Measurements from ENCODE around the gene ITGA2B.
"Not testable (repeated sequence)": the region's sequence is repeated elsewhere in the genome, so short reads cannot be mapped to it uniquely, and the experiment has no call there.

The ITGA2B gene

DNA sequence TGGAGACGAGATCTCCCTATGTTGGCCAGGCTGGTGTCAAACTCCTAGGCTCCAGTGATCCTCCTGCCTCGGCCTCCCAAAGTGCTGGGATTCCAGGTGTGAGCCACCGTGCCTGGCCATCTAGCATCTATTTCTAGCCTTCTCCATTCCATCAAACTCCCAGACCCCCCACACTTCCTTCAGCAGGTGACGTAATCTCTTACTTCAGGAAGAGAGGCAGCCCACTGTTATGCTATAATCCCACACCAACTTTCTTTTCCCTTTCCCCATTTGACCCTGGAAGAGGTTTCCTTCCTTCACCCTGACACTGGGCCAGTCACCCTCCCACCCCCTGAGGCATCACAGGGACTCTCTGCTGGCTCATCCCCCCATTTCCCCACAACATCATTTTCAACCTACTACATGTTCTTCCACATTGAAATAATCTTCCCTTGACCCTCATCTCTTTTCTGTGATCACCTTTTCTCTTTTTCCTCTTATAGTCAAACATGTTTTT lies 7.6 kb downstream of the ITGA2B start:
- H3K27me3 ChIP-seq (ENCODE audit: control insufficient read depth in 1 of 2, insufficient read depth in 2 of 2, low read length in 2 of 2): peaks cover 3 to 6% of the 10 kb centered on the region in 2 donors

DNA sequence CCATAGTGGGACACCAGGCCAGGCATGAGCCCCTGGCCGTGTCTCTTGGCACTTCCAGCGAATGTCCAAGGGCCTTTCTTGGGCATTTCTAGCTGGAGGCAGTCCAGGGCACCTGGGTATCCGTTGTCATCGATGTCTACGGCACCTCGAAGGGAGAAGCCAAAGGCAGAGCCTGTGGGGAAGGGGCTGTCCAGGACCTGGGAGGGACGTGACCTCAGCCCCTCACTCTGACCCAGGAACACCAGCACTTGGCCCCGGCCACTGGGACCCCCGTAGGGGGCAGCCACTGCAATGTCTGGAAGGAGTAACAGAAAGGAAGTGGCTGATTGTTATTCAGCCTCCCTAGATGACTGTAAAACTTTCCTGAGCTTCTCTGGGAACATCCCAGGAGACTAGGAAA lies 8.7 kb downstream of the ITGA2B start:
- no peaks in the 10 kb centered on the region for H3K36me3 ChIP-seq (ENCODE audit: control insufficient read depth in 2 of 2, insufficient read depth in 2 of 2, low read length in 2 of 2)
- H3K4me1 ChIP-seq (ENCODE audit: control insufficient read depth, insufficient read depth, low read length): peaks cover 19% of the 10 kb centered on the region
- H3K4me3 ChIP-seq (ENCODE audit: low read length in 2 of 2): no peak overlapping the region
- peaks cover 3 to 5% of the 10 kb centered on the region in 2 donors for H3K27me3 ChIP-seq (ENCODE audit: control insufficient read depth in 1 of 2, insufficient read depth in 2 of 2, low read length in 2 of 2)
- H3K27ac ChIP-seq (ENCODE audit: low read length): no peak overlapping the region
- no peak overlapping the region for H3K9ac ChIP-seq (ENCODE audit: low read length in 2 of 2)
- H3K9me3 ChIP-seq (ENCODE audit: control insufficient read depth in 2 of 2, low read length in 2 of 2): no peaks in the 10 kb centered on the region

More for the DNA sequence above, 7.6 kb downstream of the ITGA2B start:
- Histone ChIP-seq H3K4me3 (ENCODE audit: low read length in 2 of 2) (no peak overlapping the region), H3K27ac (ENCODE audit: low read length) (no peak overlapping the region), H3K9ac (ENCODE audit: low read length in 2 of 2) (no peak overlapping the region), H3K9me3 (ENCODE audit: control insufficient read depth in 2 of 2, low read length in 2 of 2) (no peaks in the 10 kb centered on the region), H3K36me3 (ENCODE audit: control insufficient read depth in 2 of 2, insufficient read depth in 2 of 2, low read length in 2 of 2) (no peaks in the 10 kb centered on the region), H3K4me1 (ENCODE audit: control insufficient read depth, insufficient read depth, low read length) (peaks cover 16% of the 10 kb centered on the region)

DNA sequence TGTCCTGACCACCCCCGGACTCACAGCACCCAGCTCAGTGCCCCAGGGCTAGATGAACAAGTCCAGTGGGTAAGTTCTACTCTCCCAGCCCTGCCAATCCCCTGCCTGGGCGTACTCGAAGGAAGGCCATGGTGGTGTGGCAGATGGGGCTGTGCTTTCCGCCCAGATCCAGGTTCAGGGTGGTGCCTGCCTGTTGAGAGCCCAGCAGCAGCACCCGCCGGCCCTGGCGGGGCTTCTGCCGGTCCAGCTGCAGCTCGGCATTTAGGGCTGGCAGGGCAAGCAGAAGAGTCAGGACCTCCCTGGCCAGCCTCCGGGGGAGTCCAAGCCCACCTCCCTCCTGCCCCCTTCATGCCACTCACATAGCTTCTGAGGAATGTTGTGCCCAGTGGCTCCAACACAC lies 9.6 kb downstream of the ITGA2B start:
- Histone ChIP-seq H3K27ac (ENCODE audit: low read length) (no peak overlapping the region), H3K9me3 (ENCODE audit: control insufficient read depth in 2 of 2, low read length in 2 of 2) (no peaks in the 10 kb centered on the region), H3K9ac (ENCODE audit: low read length in 2 of 2) (no peak overlapping the region), H3K4me3 (ENCODE audit: low read length in 2 of 2) (no peak overlapping the region), H3K36me3 (ENCODE audit: control insufficient read depth in 2 of 2, insufficient read depth in 2 of 2, low read length in 2 of 2) (no peaks in the 10 kb centered on the region), H3K4me1 (ENCODE audit: control insufficient read depth, insufficient read depth, low read length) (peaks cover 17% of the 10 kb centered on the region), H3K27me3 (ENCODE audit: control insufficient read depth in 1 of 2, insufficient read depth in 2 of 2, low read length in 2 of 2) (peaks cover 3% of the 10 kb centered on the region in 2 donors)

DNA sequence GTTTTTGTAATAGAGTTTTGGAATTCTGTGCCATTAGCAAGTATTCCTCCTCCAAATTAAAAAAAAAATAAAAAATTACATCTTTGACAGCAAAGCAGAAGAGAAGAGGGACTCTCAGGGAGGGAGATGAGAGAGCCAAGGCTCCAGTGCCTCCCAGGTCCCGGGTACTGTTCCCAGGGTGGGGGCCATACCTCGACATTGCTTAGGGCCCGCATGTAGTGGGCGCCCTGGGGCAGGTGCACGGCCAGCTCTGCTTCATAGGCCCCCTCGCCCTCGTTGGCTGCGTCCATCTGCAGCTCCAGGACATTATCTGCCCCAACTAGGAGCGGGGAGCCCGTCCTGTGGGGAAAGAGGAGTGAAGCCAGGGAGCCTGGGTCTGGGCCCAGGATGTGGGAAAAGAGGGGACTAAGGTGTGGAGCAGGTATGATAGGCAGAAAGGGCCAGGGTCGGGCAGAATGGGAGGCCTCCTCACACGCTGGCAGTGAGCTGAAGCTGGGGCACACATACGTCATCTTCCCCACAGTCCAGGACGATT lies 11.2 kb downstream of the ITGA2B start:
- Histone ChIP-seq H3K27me3 (ENCODE audit: control insufficient read depth in 1 of 2, insufficient read depth in 2 of 2, low read length in 2 of 2) (peaks cover 0 to 3% of the 10 kb centered on the region in 2 donors), H3K4me1 (ENCODE audit: control insufficient read depth, insufficient read depth, low read length) (peaks cover 13% of the 10 kb centered on the region)

DNA sequence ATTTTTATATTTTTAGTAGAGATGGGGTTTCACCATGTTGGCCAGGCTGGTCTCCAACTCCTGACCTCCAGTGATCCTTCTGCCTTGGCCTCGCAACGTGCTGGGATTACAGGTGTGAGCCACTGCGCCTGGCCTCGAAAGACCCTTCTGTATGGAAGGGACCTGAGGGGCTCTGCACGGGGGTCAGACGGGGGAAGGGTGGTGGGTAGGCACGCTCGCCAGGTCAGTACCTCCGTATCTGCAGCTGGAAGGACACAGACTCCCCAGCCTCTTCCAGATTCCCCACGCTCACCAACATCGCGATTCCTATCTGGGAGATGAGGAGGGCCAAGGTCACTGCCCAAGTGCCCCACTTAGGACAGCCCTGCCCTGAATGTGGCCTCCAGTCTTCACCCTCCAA lies 12.7 kb downstream of the ITGA2B start:
- Histone ChIP-seq H3K4me3 (ENCODE audit: low read length in 2 of 2) (no peak overlapping the region), H3K4me1 (ENCODE audit: control insufficient read depth, insufficient read depth, low read length) (peaks cover 13% of the 10 kb centered on the region), H3K36me3 (ENCODE audit: control insufficient read depth in 2 of 2, insufficient read depth in 2 of 2, low read length in 2 of 2) (no peaks in the 10 kb centered on the region)

More for the DNA sequence above, 11.2 kb downstream of the ITGA2B start:
- Histone ChIP-seq H3K27ac (ENCODE audit: low read length) (no peak overlapping the region), H3K9me3 (ENCODE audit: control insufficient read depth in 2 of 2, low read length in 2 of 2) (no peaks in the 10 kb centered on the region), H3K36me3 (ENCODE audit: control insufficient read depth in 2 of 2, insufficient read depth in 2 of 2, low read length in 2 of 2) (no peaks in the 10 kb centered on the region), H3K9ac (ENCODE audit: low read length in 2 of 2) (no peak overlapping the region), H3K4me3 (ENCODE audit: low read length in 2 of 2) (no peak overlapping the region)

DNA sequence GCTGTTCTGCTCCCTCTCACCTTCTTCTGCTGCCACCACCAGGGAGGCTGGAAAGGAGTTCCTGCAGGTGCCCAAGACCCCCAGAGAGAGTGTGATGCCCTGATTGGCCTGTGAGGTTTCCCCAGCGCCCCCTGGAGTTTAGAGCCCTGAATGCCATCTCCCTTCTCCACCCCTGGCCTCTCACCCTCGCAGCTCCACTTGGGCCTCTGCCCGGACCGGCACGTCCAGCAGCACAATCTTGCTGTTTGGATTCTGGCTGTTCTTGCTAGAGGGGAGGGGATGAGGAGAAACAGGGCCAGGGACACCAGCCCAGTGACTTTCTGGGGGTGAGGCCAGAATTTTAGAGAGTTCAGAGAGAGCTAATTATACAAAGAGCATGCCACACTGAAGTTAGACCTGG lies 13.3 kb downstream of the ITGA2B start:
- H3K4me1 ChIP-seq (ENCODE audit: control insufficient read depth, insufficient read depth, low read length): peaks cover 13% of the 10 kb centered on the region
- no peaks in the 10 kb centered on the region for H3K36me3 ChIP-seq (ENCODE audit: control insufficient read depth in 2 of 2, insufficient read depth in 2 of 2, low read length in 2 of 2)
- H3K4me3 ChIP-seq (ENCODE audit: low read length in 2 of 2): no peak overlapping the region
- peaks cover 0 to 3% of the 10 kb centered on the region in 2 donors for H3K27me3 ChIP-seq (ENCODE audit: control insufficient read depth in 1 of 2, insufficient read depth in 2 of 2, low read length in 2 of 2)
- no peaks in the 10 kb centered on the region for H3K9me3 ChIP-seq (ENCODE audit: control insufficient read depth in 2 of 2, low read length in 2 of 2)
- no peak overlapping the region for H3K27ac ChIP-seq (ENCODE audit: low read length)
- H3K9ac ChIP-seq (ENCODE audit: low read length in 2 of 2): no peak overlapping the region

More for the DNA sequence above, 12.7 kb downstream of the ITGA2B start:
- Histone ChIP-seq H3K27ac (ENCODE audit: low read length) (no peak overlapping the region), H3K9ac (ENCODE audit: low read length in 2 of 2) (no peak overlapping the region), H3K27me3 (ENCODE audit: control insufficient read depth in 1 of 2, insufficient read depth in 2 of 2, low read length in 2 of 2) (peaks cover 0 to 3% of the 10 kb centered on the region in 2 donors), H3K9me3 (ENCODE audit: control insufficient read depth in 2 of 2, low read length in 2 of 2) (no peaks in the 10 kb centered on the region)

DNA sequence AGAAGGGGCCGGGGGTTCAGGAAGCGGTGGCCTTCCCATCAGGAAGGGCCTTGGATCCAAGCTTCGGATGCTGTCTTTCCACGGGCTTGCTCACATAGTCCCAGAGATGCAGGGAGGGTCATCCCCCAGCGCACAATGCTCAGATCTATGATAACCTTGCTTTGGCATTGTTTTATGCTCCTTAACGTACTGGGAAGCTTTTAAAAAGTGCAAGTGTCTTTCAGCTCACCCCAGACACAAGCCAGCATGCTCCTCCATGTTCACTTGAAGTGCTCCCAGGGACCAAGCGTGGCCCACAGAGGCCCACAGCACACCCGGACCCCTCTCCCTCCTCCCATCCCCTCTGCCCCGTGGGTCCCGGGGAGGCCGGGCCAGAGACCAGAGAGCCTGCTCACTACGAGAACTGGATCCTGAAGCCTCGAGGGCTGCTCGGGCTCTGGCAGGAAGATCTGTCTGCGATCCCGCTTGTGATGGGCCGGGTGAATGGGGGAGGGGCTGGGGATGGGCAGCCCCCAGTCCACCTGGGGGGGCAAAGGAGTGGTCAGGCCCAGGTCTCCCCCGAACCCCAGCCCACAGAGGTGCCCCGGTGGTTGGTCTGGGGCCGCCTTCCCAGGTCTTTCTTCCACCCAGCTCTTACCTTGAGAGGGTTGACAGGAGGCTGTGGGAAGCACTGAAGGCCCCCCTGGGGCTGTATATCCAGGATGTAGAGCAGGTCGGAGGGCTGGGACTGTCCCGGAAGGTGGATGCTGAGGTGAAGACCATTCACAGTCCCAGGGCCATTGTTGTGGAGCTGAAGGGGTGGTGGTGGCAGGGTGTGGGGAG lies 14.0 kb downstream of the ITGA2B start:
- no peak overlapping the region for H3K27ac ChIP-seq (ENCODE audit: low read length)
- no peak overlapping the region for H3K9ac ChIP-seq (ENCODE audit: low read length in 2 of 2)
- no peak overlapping the region for H3K4me3 ChIP-seq (ENCODE audit: low read length in 2 of 2)
- no peaks in the 10 kb centered on the region for H3K9me3 ChIP-seq (ENCODE audit: control insufficient read depth in 2 of 2, low read length in 2 of 2)
- H3K27me3 ChIP-seq (ENCODE audit: control insufficient read depth in 1 of 2, insufficient read depth in 2 of 2, low read length in 2 of 2): peaks cover 0 to 3% of the 10 kb centered on the region in 2 donors
- peaks cover 13% of the 10 kb centered on the region for H3K4me1 ChIP-seq (ENCODE audit: control insufficient read depth, insufficient read depth, low read length)
- H3K36me3 ChIP-seq (ENCODE audit: control insufficient read depth in 2 of 2, insufficient read depth in 2 of 2, low read length in 2 of 2): no peaks in the 10 kb centered on the region

DNA sequence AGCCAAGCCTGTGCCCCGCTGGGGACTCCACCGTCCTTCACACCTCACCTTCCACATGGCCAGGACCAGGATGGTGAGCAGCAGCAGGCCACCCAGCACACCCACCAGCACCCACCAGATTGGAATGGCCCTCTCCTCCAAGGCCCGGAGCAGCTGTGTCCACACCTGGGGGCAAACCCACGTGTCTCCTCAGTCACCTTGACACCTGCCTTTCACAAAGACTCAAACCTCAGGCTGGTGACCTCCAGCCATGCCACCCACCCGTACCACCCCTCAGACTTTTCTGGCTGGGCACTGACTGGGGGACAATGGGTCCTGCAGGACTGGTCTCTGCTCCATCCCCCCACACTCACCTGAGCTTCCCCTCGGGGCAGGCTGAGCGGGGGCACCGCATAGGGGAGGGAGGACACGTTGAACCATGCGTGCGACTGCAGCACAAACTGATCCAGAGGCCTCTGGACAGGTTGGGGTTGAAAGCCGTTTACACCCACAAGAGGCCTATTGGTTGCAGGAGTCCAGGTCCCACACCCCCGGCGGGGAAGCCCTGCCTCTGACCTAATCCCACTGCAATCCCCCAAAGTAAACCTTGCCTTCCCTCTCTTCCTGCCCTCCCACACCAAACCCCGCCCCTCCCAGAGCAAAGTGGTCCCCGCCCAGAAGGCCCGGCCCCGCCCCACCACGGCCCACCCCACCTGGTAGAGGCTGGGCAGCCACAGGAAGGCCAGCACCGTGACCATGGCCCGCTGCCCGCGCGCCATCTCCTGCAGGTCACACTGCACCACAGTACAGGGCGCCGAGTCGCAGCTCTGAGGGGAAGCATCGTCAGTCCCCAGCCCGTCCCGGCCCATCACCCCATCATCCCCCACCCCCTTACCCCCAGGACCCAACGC lies 14.9 kb downstream of the ITGA2B start:
- Histone ChIP-seq H3K9me3 (ENCODE audit: control insufficient read depth in 2 of 2, low read length in 2 of 2) (no peaks in the 10 kb centered on the region), H3K27ac (ENCODE audit: low read length) (no peak overlapping the region), H3K4me1 (ENCODE audit: control insufficient read depth, insufficient read depth, low read length) (peaks cover 13% of the 10 kb centered on the region), H3K9ac (ENCODE audit: low read length in 2 of 2) (no peak overlapping the region), H3K4me3 (ENCODE audit: low read length in 2 of 2) (no peak overlapping the region), H3K36me3 (ENCODE audit: control insufficient read depth in 2 of 2, insufficient read depth in 2 of 2, low read length in 2 of 2) (no peaks in the 10 kb centered on the region), H3K27me3 (ENCODE audit: control insufficient read depth in 1 of 2, insufficient read depth in 2 of 2, low read length in 2 of 2) (peaks cover 0 to 3% of the 10 kb centered on the region in 2 donors)

DNA sequence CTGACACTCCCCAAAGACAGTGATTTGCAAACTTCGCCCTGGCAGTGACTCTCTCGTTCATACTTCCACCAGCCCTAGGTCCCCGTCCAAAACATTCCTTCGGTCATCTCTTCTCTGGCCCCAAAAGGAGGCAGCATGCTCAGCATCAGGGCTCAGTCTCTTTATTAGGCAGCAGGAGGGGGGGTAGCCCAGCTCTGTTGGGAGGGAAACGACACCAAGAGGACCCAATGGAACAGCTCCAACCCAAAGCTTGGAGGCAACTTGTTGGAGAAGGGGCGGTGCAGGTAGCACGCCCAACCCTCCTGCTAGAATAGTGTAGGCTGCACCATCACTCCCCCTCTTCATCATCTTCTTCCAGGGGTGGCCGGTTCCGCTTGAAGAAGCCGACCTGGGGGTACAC lies 17.4 kb downstream of the ITGA2B start:
- Histone ChIP-seq H3K4me3 (ENCODE audit: low read length in 2 of 2) (no peak overlapping the region), H3K4me1 (ENCODE audit: control insufficient read depth, insufficient read depth, low read length) (peaks cover 13% of the 10 kb centered on the region), H3K36me3 (ENCODE audit: control insufficient read depth in 2 of 2, insufficient read depth in 2 of 2, low read length in 2 of 2) (no peaks in the 10 kb centered on the region), H3K9ac (ENCODE audit: low read length in 2 of 2) (no peak overlapping the region), H3K9me3 (ENCODE audit: control insufficient read depth in 2 of 2, low read length in 2 of 2) (no peaks in the 10 kb centered on the region), H3K27ac (ENCODE audit: low read length) (no peak overlapping the region), H3K27me3 (ENCODE audit: control insufficient read depth in 1 of 2, insufficient read depth in 2 of 2, low read length in 2 of 2) (peaks cover 0 to 7% of the 10 kb centered on the region in 2 donors)

DNA sequence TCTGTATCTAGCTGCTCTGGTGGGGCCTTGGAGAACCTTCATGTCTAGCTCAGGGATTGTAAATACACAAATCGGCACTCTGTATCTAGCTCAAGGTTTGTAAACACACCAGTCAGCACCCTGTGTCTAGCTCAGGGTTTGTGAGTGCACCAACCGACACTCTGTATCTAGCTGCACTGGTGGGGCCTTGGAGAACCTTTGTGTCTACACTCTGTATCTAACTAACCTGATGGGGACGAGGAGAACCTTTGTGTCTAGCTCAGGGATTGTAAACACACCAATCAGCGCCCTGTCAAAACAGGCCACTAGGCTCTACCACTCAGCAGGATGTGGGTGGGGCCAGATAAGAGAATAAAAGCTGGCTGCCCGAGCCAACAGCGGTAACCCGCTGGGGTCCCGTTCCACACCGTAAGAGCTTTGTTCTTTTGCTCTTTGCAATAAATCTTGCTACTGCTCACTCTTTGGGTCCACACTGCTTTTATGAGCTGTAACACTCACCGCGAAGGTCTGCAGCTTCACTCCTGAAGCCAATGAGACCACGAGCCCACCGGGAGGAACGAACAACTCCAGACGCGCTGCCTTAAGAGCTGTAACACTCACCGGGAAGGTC lies 19.9 kb downstream of the ITGA2B start:
- H3K36me3 ChIP-seq (ENCODE audit: control insufficient read depth in 2 of 2, insufficient read depth in 2 of 2, low read length in 2 of 2); H3K9me3 ChIP-seq (ENCODE audit: control insufficient read depth in 2 of 2, low read length in 2 of 2); H3K9ac ChIP-seq (ENCODE audit: low read length in 2 of 2); H3K4me1 ChIP-seq (ENCODE audit: control insufficient read depth, insufficient read depth, low read length); H3K27me3 ChIP-seq (ENCODE audit: control insufficient read depth in 1 of 2, insufficient read depth in 2 of 2, low read length in 2 of 2); H3K4me3 ChIP-seq (ENCODE audit: low read length in 2 of 2); H3K27ac ChIP-seq (ENCODE audit: low read length): not testable (repeated sequence)

Data from stomach smooth muscle (tissue), 2 donors.